Caco-2 (cell line): ENCODE data around the gene TTC7B. TPM values are rescaled to one million over a fixed set of nuclear protein-coding genes. Genes with fewer than 3 reads are reported as not detected.

Experiments
- BruUV-seq: library from RNA; stranded (reverse); fragments of 400-500 nt; replicated peaks from 2 replicates; lab custom pipeline; 2021; lab: Mats Ljungman, UMichigan
- CTCF ChIA-PET: fragments of 300-600 bp; sonication (Branson Sonifier 250); formaldehyde crosslinking; loops from one replicate; lab custom pipeline; 2022; ENCODE audit warnings: antibody characterized with exemption; lab: Charles Lee
- POLR2A ChIA-PET: fragments of 300-600 bp; sonication (Branson Sonifier 250); formaldehyde crosslinking; loops from one replicate; lab custom pipeline; 2022; ENCODE audit warnings: antibody characterized with exemption; lab: Charles Lee
- DNase-seq, 2 experiments: peaks; one replicate each; pipeline versions ENCODE4 v3.0.0 to v3.0.0-alpha.2; 2020 to 2022
- H3K27me3 ChIP-seq: replicated peaks from 2 replicates; pipeline ENCODE4 v1.6.0; 2011; ENCODE audit warnings: low read length; ENCODE audit not compliant: control insufficient read depth, insufficient read depth
- H3K36me3 ChIP-seq: 2 replicates; pipeline ENCODE4 v1.5.1; 2011; ENCODE audit warnings: low read length; ENCODE audit not compliant: control insufficient read depth, insufficient read depth
- H3K4me1 ChIP-seq: fragments of 250-450 bp; sonication (Bioruptor Pico); 2 replicates; pipeline ENCODE4 v1.5.1; 2020; ENCODE audit warnings: mild to moderate bottlenecking
- H3K4me3 ChIP-seq: 2 replicates; pipeline ENCODE4 v1.5.1; 2011; ENCODE audit warnings: low read depth, mild to moderate bottlenecking, control low read depth, low read length
- H3K9me3 ChIP-seq: fragments of 250-450 bp; sonication (Bioruptor Pico); 2 replicates; pipeline ENCODE4 v1.5.1; 2020; ENCODE audit warnings: mild to moderate bottlenecking, moderate library complexity
- H3K27ac Mint-ChIP-seq: one replicate; pipeline ENCODE4 v1.8.0; 2022; ENCODE audit warnings: mixed read lengths; ENCODE audit not compliant: unreplicated experiment
- H3K27me3 Mint-ChIP-seq: one replicate; pipeline ENCODE4 v1.8.0; 2022; ENCODE audit warnings: mixed read lengths; ENCODE audit not compliant: insufficient read depth, unreplicated experiment
- H3K36me3 Mint-ChIP-seq: one replicate; pipeline ENCODE4 v1.8.0; 2022; ENCODE audit warnings: mild to moderate bottlenecking, mixed read lengths; ENCODE audit not compliant: insufficient read depth, unreplicated experiment
- H3K4me1 Mint-ChIP-seq: one replicate; pipeline ENCODE4 v1.8.0; 2022; ENCODE audit warnings: low read depth, mixed read lengths; ENCODE audit not compliant: unreplicated experiment
- H3K4me3 Mint-ChIP-seq: one replicate; pipeline ENCODE4 v1.8.0; 2022; ENCODE audit warnings: mild to moderate bottlenecking, moderate library complexity, mixed read lengths; ENCODE audit not compliant: unreplicated experiment
- H3K9me3 Mint-ChIP-seq: one replicate; pipeline ENCODE4 v1.8.0; 2022; ENCODE audit warnings: mixed read lengths; ENCODE audit not compliant: unreplicated experiment
- CTCF ChIP-seq, 2 experiments: fragments of 200-600 bp in 1 of 2; IDR thresholded peaks; 1 replicate in 1 of 2; 2 replicates in 1 of 2; pipeline versions ENCODE4 v1.5.1 to v1.8.0; 2011 to 2022; ENCODE audit warnings: antibody characterized with exemption in 1 of 2, control low read depth in 1 of 2, inconsistent platforms in 1 of 2, low read depth in 1 of 2, low read length in 1 of 2, mild to moderate bottlenecking in 1 of 2, moderate library complexity in 1 of 2; ENCODE audit not compliant: insufficient read depth in 1 of 2, severe bottlenecking in 1 of 2, unreplicated experiment in 1 of 2
- intact Hi-C: fragments of 100-400 bp; cut with micrococcal nuclease; formaldehyde crosslinking; loops from one replicate; pipeline ENCODE4 v1.10.0; 2022; ENCODE audit not compliant: unreplicated experiment
- total RNA-seq: library from RNA; stranded (reverse); gene quantifications from 2 replicates; pipeline ENCODE4 v1.2.3, GENCODE V29; 2022

Gene TTC7B
- total RNA-seq, 1 experiment from 2014 or later = 28.5 TPM

GRCh38 chr14:90649557-90650135 lies 166.6 kb downstream of the TTC7B start:
- POLR2A ChIA-PET = no interaction called here
- Mint-ChIP-seq H3K4me1 (peaks cover 9% of the 10 kb centered on the region), H3K4me3 (no peak overlapping the region), H3K9me3 (no peaks in the 10 kb centered on the region), H3K36me3 (no peaks in the 10 kb centered on the region), H3K27ac (no peak overlapping the region), H3K27me3 (no peaks in the 10 kb centered on the region)
- no peaks in the 10 kb centered on the region for H3K9me3 ChIP-seq
- intact Hi-C loops = no loop called here
- no peak for DNase-seq
- CTCF ChIA-PET = no interaction called here
- no peaks in the 10 kb centered on the region for H3K36me3 ChIP-seq
- TF ChIP-seq CTCF (IDR thresholded peaks at IDR 0.05; ENCODE audit: insufficient read depth in 1 of 2, low read depth in 1 of 2, low read length in 1 of 2, severe bottlenecking in 1 of 2, unreplicated experiment in 1 of 2) = no peak
- BruUV-seq = no TSS peak
- H3K4me3 ChIP-seq = no peak overlapping the region
- peaks cover 23% of the 10 kb centered on the region for H3K4me1 ChIP-seq
- H3K27me3 ChIP-seq = no peaks in the 10 kb centered on the region

- Histone ChIP-seq H3K4me1 (peaks cover 25% of the 10 kb centered on the region), H3K9me3 (no peaks in the 10 kb centered on the region), H3K27me3 (no peaks in the 10 kb centered on the region), H3K4me3 (no peak overlapping the region), H3K36me3 (no peaks in the 10 kb centered on the region)
- Mint-ChIP-seq H3K9me3 (no peaks in the 10 kb centered on the region), H3K4me3 (no peak overlapping the region), H3K36me3 (peaks cover 5% of the 10 kb centered on the region), H3K27me3 (no peaks in the 10 kb centered on the region), H3K27ac (no peak overlapping the region), H3K4me1 (peaks cover 9% of the 10 kb centered on the region)
- no peak for DNase-seq
- no TSS peak for BruUV-seq
- no peak for TF ChIP-seq CTCF (IDR thresholded peaks at IDR 0.05; ENCODE audit: insufficient read depth in 1 of 2, low read depth in 1 of 2, low read length in 1 of 2, severe bottlenecking in 1 of 2, unreplicated experiment in 1 of 2)
- intact Hi-C loops = no loop called here
- ChIA-PET POLR2A (no interaction called here), CTCF (no interaction called here)
Observed at GRCh38 chr14:90649083-90649482, 167.1 kb downstream of the TTC7B start.

- H3K27me3 Mint-ChIP-seq = no peaks in the 10 kb centered on the region
- Histone ChIP-seq H3K36me3 (no peaks in the 10 kb centered on the region), H3K4me3 (no peak overlapping the region), H3K27me3 (no peaks in the 10 kb centered on the region), H3K9me3 (no peaks in the 10 kb centered on the region), H3K4me1 (peaks cover 25% of the 10 kb centered on the region)
- intact Hi-C loops = no loop called here
- H3K4me3 Mint-ChIP-seq = no peak overlapping the region
- no peak overlapping the region for H3K27ac Mint-ChIP-seq
- POLR2A ChIA-PET = no interaction called here
- no peaks in the 10 kb centered on the region for H3K9me3 Mint-ChIP-seq
- H3K4me1 Mint-ChIP-seq = peaks cover 9% of the 10 kb centered on the region
- TF ChIP-seq CTCF (IDR thresholded peaks at IDR 0.05; ENCODE audit: insufficient read depth in 1 of 2, low read depth in 1 of 2, low read length in 1 of 2, severe bottlenecking in 1 of 2, unreplicated experiment in 1 of 2) = no peak
- H3K36me3 Mint-ChIP-seq = peaks cover 6% of the 10 kb centered on the region
- DNase-seq = no peak
- no TSS peak for BruUV-seq
- CTCF ChIA-PET = no interaction called here
Observed at GRCh38 chr14:90648421-90648820, 167.8 kb downstream of the TTC7B start.
